ENCODE data around the gene OASL. TPM values are rescaled to one million over a fixed set of nuclear protein-coding genes. Genes with fewer than 3 reads are reported as not detected.

The OASL gene
- total and polyA plus RNA-seq, 2 experiments from 2014 or later = 0.27 to 0.47 TPM

- WGBS (ENCODE audit: low lambda C conversion rate, missing lambda C conversion rate) = 97% methylated on average over 9 of the region's 11 CpGs
- Histone ChIP-seq H3K4me2 (no peak overlapping the region), H3K79me2 (no peaks in the 10 kb centered on the region), H3K36me3 (replicated peaks; ENCODE audit: insufficient read depth, low read depth) (no peaks in the 10 kb centered on the region), H3K4me3 (no peak overlapping the region), H2AFZ (no peak overlapping the region), H3K4me1 (ENCODE audit: insufficient read depth) (no peaks in the 10 kb centered on the region), H3K27me3 (no peaks in the 10 kb centered on the region), H3K9me3 (ENCODE audit: low read depth) (no peaks in the 10 kb centered on the region), H4K20me1 (ENCODE audit: insufficient read depth, poor library complexity, severe bottlenecking) (no peaks in the 10 kb centered on the region), H3K9me2 (replicated peaks; ENCODE audit: insufficient read depth) (no peaks in the 10 kb centered on the region), H3K27ac (no peak overlapping the region)
- no peak for TF ChIP-seq EZH2phosphoT487 (IDR thresholded peaks at IDR 0.05; ENCODE audit: low read depth, severe bottlenecking, unreplicated experiment)
- TF ChIP-seq EZH2 (IDR thresholded peaks at IDR 0.05; ENCODE audit: borderline replicate concordance) = no peak
- no peak for TF ChIP-seq CTCF (IDR thresholded peaks at IDR 0.05; ENCODE audit: poor library complexity)
- DNase-seq (ENCODE audit: low spot score) = no peak
These were observed 42.8 kb downstream of the OASL start for GRCh38 chr12:120996133-120996746.

GRCh38 chr12:120994589-120995337 is 44.3 kb downstream of the OASL start:
- 94% methylated on average over 2 of the region's 2 CpGs for WGBS (ENCODE audit: low lambda C conversion rate, missing lambda C conversion rate)
- Histone ChIP-seq H3K4me2 (no peak overlapping the region), H3K4me3 (no peak overlapping the region), H3K27me3 (no peaks in the 10 kb centered on the region), H3K9me2 (replicated peaks; ENCODE audit: insufficient read depth) (no peaks in the 10 kb centered on the region), H3K4me1 (ENCODE audit: insufficient read depth) (no peaks in the 10 kb centered on the region), H3K79me2 (no peaks in the 10 kb centered on the region), H3K9me3 (ENCODE audit: low read depth) (no peaks in the 10 kb centered on the region), H3K36me3 (replicated peaks; ENCODE audit: insufficient read depth, low read depth) (no peaks in the 10 kb centered on the region), H2AFZ (no peak overlapping the region), H3K27ac (no peak overlapping the region), H4K20me1 (ENCODE audit: insufficient read depth, poor library complexity, severe bottlenecking) (no peaks in the 10 kb centered on the region)
- no peak for DNase-seq (ENCODE audit: low spot score)
- TF ChIP-seq EZH2phosphoT487 (IDR thresholded peaks at IDR 0.05; ENCODE audit: low read depth, severe bottlenecking, unreplicated experiment) (no peak), CTCF (IDR thresholded peaks at IDR 0.05; ENCODE audit: poor library complexity) (no peak), EZH2 (IDR thresholded peaks at IDR 0.05; ENCODE audit: borderline replicate concordance) (no peak)

- no peaks in the 10 kb centered on the region for H3K36me3 ChIP-seq (replicated peaks; ENCODE audit: insufficient read depth, low read depth)
These were observed 45.0 kb downstream of the OASL start for GRCh38 chr12:120994059-120994458.

More at GRCh38 chr12:120994059-120994458, 45.0 kb downstream of the OASL start:
- Histone ChIP-seq H3K27me3 (no peaks in the 10 kb centered on the region), H2AFZ (no peak overlapping the region), H3K4me1 (ENCODE audit: insufficient read depth) (no peaks in the 10 kb centered on the region), H4K20me1 (ENCODE audit: insufficient read depth, poor library complexity, severe bottlenecking) (no peaks in the 10 kb centered on the region), H3K4me3 (no peak overlapping the region), H3K4me2 (no peak overlapping the region), H3K79me2 (no peaks in the 10 kb centered on the region), H3K27ac (no peak overlapping the region), H3K9me2 (replicated peaks; ENCODE audit: insufficient read depth) (no peaks in the 10 kb centered on the region), H3K9me3 (ENCODE audit: low read depth) (no peaks in the 10 kb centered on the region)
- DNase-seq (ENCODE audit: low spot score) = no peak
- TF ChIP-seq CTCF (IDR thresholded peaks at IDR 0.05; ENCODE audit: poor library complexity) (no peak), EZH2phosphoT487 (IDR thresholded peaks at IDR 0.05; ENCODE audit: low read depth, severe bottlenecking, unreplicated experiment) (no peak), EZH2 (IDR thresholded peaks at IDR 0.05; ENCODE audit: borderline replicate concordance) (no peak)
- 95% methylated on average over 15 of the region's 15 CpGs for whole genome bisulfite sequencing (ENCODE audit: low lambda C conversion rate, missing lambda C conversion rate)
